Midbrain (tissue), 1 donor: ENCODE results near the gene CCDC136.

Experiments
- DNase-seq: peaks from one replicate; lab custom pipeline; 2025; lab: John Stamatoyannopoulos, UW

The CCDC136 gene

GRCh38 chr7:128777156-128778123, 14.3 kb upstream of the CCDC136 start:
- DNase-seq, result no peak

- DNase-seq, result no peak
Observed at GRCh38 chr7:128778946-128779345, 12.8 kb upstream of the CCDC136 start.

GRCh38 chr7:128781126-128781525, 10.6 kb upstream of the CCDC136 start:
- no peak for DNase-seq

- no peak for DNase-seq
Observed at GRCh38 chr7:128781851-128782250, 9.9 kb upstream of the CCDC136 start.

GRCh38 chr7:128783143-128783861, 8.5 kb upstream of the CCDC136 start:
- DNase-seq, result no peak

- no peak for DNase-seq
Observed at GRCh38 chr7:128785738-128786137, 6.0 kb upstream of the CCDC136 start.

GRCh38 chr7:128788446-128789412, 3.0 kb upstream of the CCDC136 start:
- DNase-seq, result no peak

- DNase-seq, result no peak
Observed at GRCh38 chr7:128790315-128791041, 1.3 kb upstream of the CCDC136 start.

GRCh38 chr7:128791972-128792327, 182 bp downstream of the CCDC136 start:
- DNase-seq, result no peak

GRCh38 chr7:128792471-128793180, 858 bp downstream of the CCDC136 start:
- DNase-seq, result no peak

GRCh38 chr7:128793181-128793547, 1.4 kb downstream of the CCDC136 start:
- DNase-seq, result no peak

- no peak for DNase-seq
Observed at GRCh38 chr7:128794020-128794419, 2.3 kb downstream of the CCDC136 start.

- no peak for DNase-seq
Observed at GRCh38 chr7:128794436-128794835, 2.7 kb downstream of the CCDC136 start.

- no peak for DNase-seq
Observed at GRCh38 chr7:128795129-128795528, 3.4 kb downstream of the CCDC136 start.

GRCh38 chr7:128796327-128796726, 4.6 kb downstream of the CCDC136 start:
- DNase-seq, result no peak

GRCh38 chr7:128799451-128799850, 7.7 kb downstream of the CCDC136 start:
- no peak for DNase-seq

- no peak for DNase-seq
Observed at GRCh38 chr7:128800567-128800966, 8.8 kb downstream of the CCDC136 start.

GRCh38 chr7:128801003-128801402, 9.2 kb downstream of the CCDC136 start:
- DNase-seq, result no peak

GRCh38 chr7:128801667-128802418, 10.1 kb downstream of the CCDC136 start:
- no peak for DNase-seq

- no peak for DNase-seq
Observed at GRCh38 chr7:128804484-128804883, 12.7 kb downstream of the CCDC136 start.
